Measurements from ENCODE around the gene CCDC85C.

The CCDC85C gene

GRCh38 chr14:99539491-99539890 lies 64.5 kb downstream of the CCDC85C start:
- no peak for DNase-seq (ENCODE audit: low read depth)

- DNase-seq (ENCODE audit: low read depth): no peak
Measured at GRCh38 chr14:99538733-99539132, 65.3 kb downstream of the CCDC85C start.

- DNase-seq (ENCODE audit: low read depth): peak; percentile 36
Measured at GRCh38 chr14:99538275-99538674, 65.7 kb downstream of the CCDC85C start.

- peak; percentile 95 for DNase-seq (ENCODE audit: low read depth)
Measured at GRCh38 chr14:99537399-99537798, 66.6 kb downstream of the CCDC85C start.

- no peak for DNase-seq (ENCODE audit: low read depth)
Measured at GRCh38 chr14:99535908-99536778, 67.9 kb downstream of the CCDC85C start.

- DNase-seq (ENCODE audit: low read depth): no peak
Measured at GRCh38 chr14:99535448-99535847, 68.6 kb downstream of the CCDC85C start.

- no peak for DNase-seq (ENCODE audit: low read depth)
Measured at GRCh38 chr14:99534863-99535262, 69.1 kb downstream of the CCDC85C start.

GRCh38 chr14:99534333-99534732 lies 69.7 kb downstream of the CCDC85C start:
- DNase-seq (ENCODE audit: low read depth): no peak

GRCh38 chr14:99532310-99532709 lies 71.7 kb downstream of the CCDC85C start:
- DNase-seq (ENCODE audit: low read depth): no peak

GRCh38 chr14:99531251-99532096 lies 72.5 kb downstream of the CCDC85C start:
- DNase-seq (ENCODE audit: low read depth): peak; percentile 67

GRCh38 chr14:99530407-99531155 lies 73.4 kb downstream of the CCDC85C start:
- no peak for DNase-seq (ENCODE audit: low read depth)

GRCh38 chr14:99529899-99530298 lies 74.1 kb downstream of the CCDC85C start:
- peak; percentile 42 for DNase-seq (ENCODE audit: low read depth)

GRCh38 chr14:99527427-99528076 lies 76.5 kb downstream of the CCDC85C start:
- DNase-seq (ENCODE audit: low read depth): no peak

GRCh38 chr14:99527026-99527425 lies 77.0 kb downstream of the CCDC85C start:
- DNase-seq (ENCODE audit: low read depth): no peak

GRCh38 chr14:99525699-99526080 lies 78.3 kb downstream of the CCDC85C start:
- no peak for DNase-seq (ENCODE audit: low read depth)

GRCh38 chr14:99524804-99525698 lies 79.0 kb downstream of the CCDC85C start:
- peak; percentile 86 for DNase-seq (ENCODE audit: low read depth)

- no peak for DNase-seq (ENCODE audit: low read depth)
Measured at GRCh38 chr14:99524091-99524661, 79.8 kb downstream of the CCDC85C start.

- no peak for DNase-seq (ENCODE audit: low read depth)
Measured at GRCh38 chr14:99523704-99524055, 80.3 kb downstream of the CCDC85C start.

- peak; percentile 35 for DNase-seq (ENCODE audit: low read depth)
Measured at GRCh38 chr14:99522934-99523703, 80.9 kb downstream of the CCDC85C start.

- peak; percentile 87 for DNase-seq (ENCODE audit: low read depth)
Measured at GRCh38 chr14:99522457-99522891, 81.5 kb downstream of the CCDC85C start.

All from ELR (cell line).